Right lung (tissue), 5 donors: ENCODE data around the gene ZNF705A. TPM values are rescaled to one million over a fixed set of nuclear protein-coding genes. Genes with fewer than 3 reads are reported as not detected.
"Not testable (repeated sequence)": the region's sequence is repeated elsewhere in the genome, so short reads cannot be mapped to it uniquely, and the experiment has no call there.

Experiments used
- DNase-seq, 2 donors: peaks; one replicate each; pipeline ENCODE4 v3.0.0-alpha.2; 2013
- polyA plus RNA-seq, 5 donors: library from polyadenylated mRNA; unstranded; fragments of 120-200 nt; gene quantifications; one replicate each; pipeline versions ENCODE4 v1.2.1 to v1.2.3, GENCODE V29; 2013; ENCODE audit warnings: inconsistent platforms in 1 of 5, low replicate concordance in 1 of 5; ENCODE audit not compliant: insufficient read length in 5 of 5, insufficient read depth in 1 of 5

Gene ZNF705A
- polyA plus RNA-seq, 5 donors = 0.09 to 0.55 TPM; not detected in 3

DNA sequence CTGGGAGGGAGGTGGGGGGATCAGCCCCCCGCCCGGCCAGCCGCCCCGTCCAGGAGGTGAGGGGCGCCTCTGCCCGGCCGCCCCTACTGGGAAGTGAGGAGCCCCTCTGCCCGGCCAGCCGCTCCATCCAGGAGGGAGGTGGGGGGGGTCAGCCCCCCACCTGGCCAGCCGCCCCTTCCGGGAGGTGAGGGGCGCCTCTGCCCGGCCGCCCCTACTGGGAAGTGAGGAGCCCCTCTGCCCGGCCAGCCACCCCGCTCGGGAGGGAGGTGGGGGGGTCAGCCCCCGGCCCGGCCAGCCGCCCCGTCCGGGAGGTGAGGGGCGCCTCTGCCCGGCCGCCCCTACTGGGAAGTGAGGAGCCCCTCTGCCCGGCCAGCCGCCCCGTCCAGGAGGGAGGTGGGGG, 27.4 kb downstream of the ZNF705A start:
- DNase-seq = not testable (repeated sequence)

DNA sequence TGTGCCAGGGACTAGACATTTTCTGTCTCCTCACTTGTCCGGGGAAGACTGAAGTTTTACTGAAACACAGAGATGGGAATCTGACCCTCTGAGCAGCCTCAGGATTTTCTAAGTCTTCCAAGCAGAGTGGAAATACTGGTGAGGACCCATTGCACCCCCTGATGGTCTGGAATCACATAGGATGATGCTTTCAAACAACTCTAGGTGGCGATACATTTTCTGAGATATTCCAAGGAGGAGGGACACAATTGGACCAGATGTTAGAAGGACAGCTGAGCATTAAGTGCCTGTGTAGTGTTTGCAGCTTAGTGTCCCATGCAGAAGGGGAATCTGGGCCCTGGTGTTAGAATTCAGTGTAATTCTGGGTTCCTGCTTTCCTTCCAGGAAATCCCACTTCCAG, 31.3 kb downstream of the ZNF705A start:
- not testable (repeated sequence) for DNase-seq

DNA sequence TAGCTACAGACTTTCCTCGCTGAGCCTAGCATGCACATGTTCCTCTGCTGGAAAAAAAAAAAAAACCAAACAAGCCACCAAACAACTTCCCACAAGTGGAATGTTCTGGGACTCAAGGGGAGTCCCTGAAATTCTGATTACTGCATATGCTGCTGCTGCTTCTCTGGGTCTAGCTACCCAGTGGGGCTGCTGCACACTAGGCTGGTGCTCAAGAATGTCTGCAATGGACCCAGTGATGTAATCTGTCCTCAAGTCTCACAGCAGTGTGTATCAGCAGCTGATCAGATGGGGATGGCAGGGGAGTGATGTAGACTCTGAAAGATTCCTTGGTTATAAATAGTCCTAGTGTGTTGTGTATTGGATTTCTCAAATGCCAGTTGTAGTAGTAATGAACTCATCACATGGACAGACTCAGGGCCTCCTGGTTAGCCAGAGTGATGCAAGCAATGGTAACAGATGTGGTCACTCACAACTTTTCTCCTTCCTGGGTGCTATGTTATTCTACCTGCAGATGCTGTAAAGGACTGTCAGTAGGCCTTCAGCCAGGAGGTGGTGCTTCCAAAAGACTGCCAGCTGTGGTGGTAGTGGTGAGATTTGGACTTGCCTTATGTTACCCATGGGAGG, 41.0 kb downstream of the ZNF705A start:
- not testable (repeated sequence) for DNase-seq

DNA sequence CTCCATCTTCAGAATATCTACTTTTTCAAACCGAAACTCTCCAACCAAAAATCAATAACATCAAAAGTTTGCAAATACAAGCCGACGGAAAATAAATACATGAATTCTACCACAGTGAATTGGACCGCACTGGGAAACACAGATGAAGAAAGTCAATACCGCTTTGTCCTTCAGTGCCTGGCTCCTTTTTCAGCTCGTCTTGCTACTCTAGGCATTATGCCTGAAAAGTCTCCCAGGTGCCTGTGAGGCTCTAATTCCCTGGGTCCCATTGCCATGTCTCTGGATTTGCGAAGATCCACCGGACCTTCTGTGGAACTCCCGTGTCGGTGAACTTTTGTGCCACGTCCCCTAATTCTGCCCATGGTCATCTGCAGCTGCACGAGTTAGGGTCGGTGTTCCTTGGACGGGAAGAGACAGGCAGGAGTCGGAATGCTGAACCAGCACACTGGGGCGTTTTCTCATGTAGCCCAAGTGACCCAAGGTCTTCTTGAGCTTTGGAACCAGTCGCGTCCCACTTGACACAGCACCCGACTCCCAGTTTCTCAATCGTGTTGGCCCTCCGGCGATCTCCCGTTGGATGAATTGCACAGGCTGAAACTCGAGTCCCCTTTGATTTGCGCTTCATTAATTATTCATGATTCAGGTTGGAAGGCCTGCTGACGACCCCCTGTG, 62.0 kb downstream of the ZNF705A start:
- not testable (repeated sequence) for DNase-seq

DNA sequence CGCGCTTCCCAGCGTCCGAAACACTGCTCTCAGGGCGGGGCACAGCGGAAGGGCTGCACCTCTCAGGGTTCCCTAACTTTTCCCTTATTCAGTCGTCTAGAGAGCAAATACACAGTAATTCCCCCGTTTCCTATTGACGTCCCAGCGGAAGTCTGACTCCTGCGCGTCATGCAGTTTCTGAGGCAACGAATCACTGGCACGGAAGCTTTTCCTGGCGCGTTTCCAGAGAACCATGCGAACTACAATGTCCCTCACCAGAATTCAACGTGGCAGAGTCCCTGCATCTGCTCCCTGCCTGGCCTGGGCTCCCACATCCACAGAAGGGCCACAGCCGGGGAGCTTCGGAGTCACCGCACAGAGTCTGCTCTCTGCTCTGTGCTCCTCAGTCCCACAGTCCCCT, 64.6 kb downstream of the ZNF705A start:
- DNase-seq = peak in 1 of 2 donors; percentile 26

DNA sequence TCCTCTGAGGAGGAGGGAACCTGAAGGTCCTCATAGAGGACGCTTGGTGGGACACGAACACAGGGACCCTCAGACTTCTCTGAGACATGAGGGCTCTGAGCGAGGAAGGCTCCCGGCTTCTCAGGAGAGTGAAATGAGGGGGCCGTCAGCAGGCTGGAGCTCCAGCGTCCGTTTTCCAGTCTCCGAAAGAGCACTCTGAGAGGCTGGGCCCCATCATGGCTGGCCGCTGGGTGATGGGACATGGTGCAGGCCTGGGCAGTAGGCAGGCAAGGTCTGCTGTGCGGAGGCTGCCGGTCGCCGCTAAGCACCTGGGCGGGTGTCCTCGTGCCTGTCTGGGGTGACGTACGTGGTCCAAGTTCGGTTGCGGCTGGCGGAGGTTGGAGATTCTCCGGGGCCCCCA, 65.0 kb downstream of the ZNF705A start:
- DNase-seq = not testable (repeated sequence)

DNA sequence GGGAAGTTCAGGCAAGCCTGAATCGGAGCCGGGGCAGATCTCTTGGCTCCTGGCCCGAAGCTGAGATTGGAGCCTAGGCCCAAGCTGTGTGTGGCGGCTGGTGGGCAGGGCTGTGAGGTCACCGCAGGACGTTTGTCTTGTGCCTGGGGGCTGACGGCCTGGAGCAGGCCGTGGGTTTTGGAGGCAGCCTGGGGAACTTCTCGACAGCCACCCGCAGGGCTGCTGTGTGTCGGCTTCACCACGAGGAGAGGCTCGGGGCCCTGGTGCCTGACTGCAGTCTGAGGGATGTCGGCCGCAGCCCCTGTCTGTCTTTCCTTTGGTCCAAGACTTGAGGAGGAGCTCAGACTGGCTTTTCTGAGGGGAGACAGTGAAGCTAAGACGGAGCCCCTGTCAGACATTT, 65.5 kb downstream of the ZNF705A start:
- DNase-seq = not testable (repeated sequence)

DNA sequence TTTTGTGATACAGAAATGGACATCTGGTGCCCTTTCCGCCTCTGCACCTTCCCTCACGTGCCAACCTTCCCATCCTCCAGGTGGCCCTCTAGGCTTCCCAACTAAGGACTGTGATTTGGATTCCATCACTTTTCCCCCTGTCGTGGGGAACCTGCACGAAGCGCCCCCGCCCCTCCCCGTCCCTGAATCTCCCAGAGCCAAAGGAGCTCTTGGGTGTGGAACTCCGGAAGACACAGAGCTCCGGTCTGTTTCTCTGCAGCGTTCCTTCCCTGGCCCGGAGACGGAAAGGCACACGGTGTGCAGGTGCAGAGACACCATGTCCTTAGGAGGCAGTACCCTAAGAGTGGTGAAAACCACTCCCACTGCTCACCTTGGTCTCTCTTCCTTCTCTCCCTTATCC, 66.8 kb downstream of the ZNF705A start:
- DNase-seq = not testable (repeated sequence)

DNA sequence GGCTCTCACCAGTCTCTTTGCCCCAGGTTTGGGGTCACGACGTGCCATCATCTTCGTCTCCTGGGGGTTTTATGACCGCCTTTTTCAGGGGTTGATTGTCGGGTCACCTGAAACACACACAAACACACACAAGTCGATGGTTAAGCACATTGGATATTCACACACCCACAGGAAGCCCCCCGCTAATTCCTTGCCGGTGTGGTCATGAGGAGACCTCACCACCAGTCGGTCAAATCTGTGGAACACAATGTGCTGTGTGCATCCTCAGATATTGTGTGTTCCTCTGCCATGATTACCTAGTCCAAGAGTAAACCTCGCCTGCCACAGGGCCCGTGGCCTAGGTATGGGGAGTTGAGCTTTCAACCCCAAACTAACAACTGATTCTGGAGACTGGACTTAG, 68.0 kb downstream of the ZNF705A start:
- not testable (repeated sequence) for DNase-seq

DNA sequence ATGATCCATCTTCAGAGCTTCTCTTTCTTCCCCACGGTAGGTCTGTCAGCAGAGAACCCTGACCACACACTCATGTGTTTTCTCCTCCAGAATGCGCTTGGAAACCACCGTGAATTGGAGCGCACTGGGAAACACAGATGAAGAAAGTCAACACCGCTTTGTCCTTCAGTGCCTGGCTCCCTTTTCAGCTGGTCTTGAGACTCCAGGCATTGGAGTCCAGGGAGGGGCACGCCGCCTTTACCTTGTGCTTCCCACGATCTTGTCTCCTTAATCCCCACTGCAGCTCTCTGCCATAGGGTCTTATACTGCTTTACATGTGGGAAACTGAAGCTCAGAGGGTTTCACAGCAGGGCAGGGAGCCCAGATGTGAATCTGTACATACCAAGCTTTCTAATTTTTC, 69.5 kb downstream of the ZNF705A start:
- DNase-seq = no peak

DNA sequence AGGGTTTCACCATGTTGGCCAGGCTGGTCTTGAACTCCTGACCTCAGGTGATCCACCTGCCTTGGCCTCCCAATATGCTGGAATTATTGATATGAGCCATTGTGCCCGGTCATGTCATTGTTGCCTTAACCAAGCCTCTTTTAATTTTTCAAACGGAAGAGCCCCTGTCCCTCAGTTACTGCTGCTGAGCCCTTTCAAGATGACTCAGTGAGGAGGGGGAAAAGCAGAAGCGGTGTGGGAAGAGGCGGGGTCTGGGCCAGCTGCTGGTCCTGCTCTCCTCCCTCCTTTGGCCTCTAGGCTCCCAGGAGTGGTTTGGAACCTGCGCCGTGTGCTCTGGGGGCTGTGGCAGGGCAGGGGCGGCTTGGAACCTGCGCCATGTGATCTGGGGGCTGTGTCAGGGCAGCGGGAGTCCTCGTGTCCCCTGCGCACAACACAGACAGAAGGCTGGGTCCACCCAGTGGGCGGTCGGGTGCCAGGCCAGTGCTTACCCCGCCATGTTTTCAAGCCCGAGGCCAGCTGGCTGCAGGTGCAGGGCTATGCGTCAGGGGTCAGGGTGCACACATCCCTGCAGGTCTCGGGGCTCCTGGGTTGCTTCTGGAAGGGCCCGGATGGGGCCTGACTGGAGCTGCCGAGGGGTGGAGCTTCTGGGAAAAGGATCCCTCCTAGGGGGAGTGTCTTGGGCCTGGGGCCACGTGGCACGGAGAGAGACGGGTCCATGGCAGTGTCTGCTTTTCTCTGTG, 70.3 kb downstream of the ZNF705A start, which contains the start of gene FAM90A1:
Gene FAM90A1 (minus strand): TSS at position 627 of the 740 bp plus-strand sequence. CDS start 2,786 bp downstream, outside the sequence.
- DNase-seq = not testable (repeated sequence)

DNA sequence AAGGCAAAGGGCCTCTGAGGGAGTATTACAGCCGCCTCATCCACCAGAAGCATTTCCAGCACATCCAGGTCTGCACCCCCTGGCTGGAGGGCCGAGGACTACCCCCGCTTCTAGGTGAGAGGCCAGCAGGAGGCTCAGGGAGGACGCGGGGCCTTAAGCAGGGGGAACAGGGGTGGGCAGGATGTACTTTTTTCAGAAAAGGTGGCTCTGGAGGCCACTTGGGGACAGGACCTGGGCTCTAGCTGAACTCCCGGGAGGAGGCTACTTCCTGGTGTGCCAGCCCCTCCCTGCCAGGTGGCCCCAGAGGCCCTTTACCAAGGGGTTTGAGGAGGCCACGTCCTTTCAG, 70.9 kb downstream of the ZNF705A start:
- DNase-seq = not testable (repeated sequence)

DNA sequence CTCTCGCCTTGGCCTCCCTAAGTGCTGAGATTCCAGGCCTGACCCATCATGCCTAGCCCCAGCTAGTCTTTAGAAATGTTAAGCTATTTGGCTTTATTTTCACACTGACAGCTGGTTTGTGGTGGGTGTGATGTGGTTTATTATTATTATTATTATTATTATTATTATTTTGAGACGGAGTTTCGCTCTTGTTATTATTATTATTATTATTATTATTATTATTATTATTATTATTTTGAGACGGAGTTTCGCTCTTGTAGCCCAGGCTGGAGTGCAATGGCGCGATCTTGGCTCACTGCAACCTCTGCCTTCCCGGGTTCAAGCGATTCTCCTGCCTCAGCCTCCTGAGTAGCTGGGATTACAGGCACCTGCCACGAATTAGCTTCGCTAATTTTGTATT, 71.8 kb downstream of the ZNF705A start:
- DNase-seq = not testable (repeated sequence)

DNA sequence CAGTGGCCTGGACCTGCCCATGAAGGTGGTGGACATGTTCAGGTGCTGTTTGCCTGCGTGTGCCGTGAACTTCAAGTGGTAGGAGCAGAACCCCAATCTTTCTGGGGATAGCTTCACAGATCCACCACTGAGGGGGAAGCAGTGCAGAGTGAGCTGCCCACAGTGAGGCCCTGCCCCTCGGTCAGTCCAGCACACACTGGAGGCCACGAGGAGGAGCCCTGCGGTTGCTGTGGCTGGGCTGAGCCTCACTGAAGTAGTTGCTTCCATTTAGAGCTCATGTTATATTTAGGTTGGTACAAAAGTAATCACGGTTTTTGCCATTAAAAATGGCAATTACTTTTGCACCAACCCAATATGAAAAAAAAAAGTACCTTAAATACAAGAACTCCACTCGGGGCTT, 72.7 kb downstream of the ZNF705A start:
- DNase-seq = not testable (repeated sequence)

Other genes starting within 250 kb of the ZNF705A start
- 10 to 100 TPM; 21.1 to 43.8 (median 37.1) TPM for gene SLC2A3, start 220.8 kb upstream of the ZNF705A start, polyA plus RNA-seq
- 10 to 100 TPM; 21.8 to 26.8 (median 24.7) TPM for gene FOXJ2, start 124.3 kb upstream of the ZNF705A start, polyA plus RNA-seq
- 1 to 10 TPM; 3.9 to 4.9 (median 4.4) TPM for gene C3AR1, start 90.7 kb upstream of the ZNF705A start, polyA plus RNA-seq
- gene NECAP1, start 74.7 kb upstream of the ZNF705A start, polyA plus RNA-seq = 10 to 100 TPM; 33.8 to 38.8 (median 37.8) TPM
- gene CLEC4A, start 33.4 kb upstream of the ZNF705A start, polyA plus RNA-seq = 1 to 10 TPM; 2.5 to 4.3 (median 2.7) TPM
- gene FAM90A1, start 70.6 kb downstream of the ZNF705A start, polyA plus RNA-seq = 1 to 10 TPM; 1.5 to 3.8 (median 2.4) TPM